ENCODE data around the gene SLAMF6. TPM values are rescaled to one million over a fixed set of nuclear protein-coding genes. Genes with fewer than 3 reads are reported as not detected.

SLAMF6 gene
- total and polyA plus RNA-seq, 10 of the 15 experiments (the other 5 are each of a cell fraction or from before 2014, with no cell fraction given) = 20.5 to 89.6 (median 36.5) TPM

DNA sequence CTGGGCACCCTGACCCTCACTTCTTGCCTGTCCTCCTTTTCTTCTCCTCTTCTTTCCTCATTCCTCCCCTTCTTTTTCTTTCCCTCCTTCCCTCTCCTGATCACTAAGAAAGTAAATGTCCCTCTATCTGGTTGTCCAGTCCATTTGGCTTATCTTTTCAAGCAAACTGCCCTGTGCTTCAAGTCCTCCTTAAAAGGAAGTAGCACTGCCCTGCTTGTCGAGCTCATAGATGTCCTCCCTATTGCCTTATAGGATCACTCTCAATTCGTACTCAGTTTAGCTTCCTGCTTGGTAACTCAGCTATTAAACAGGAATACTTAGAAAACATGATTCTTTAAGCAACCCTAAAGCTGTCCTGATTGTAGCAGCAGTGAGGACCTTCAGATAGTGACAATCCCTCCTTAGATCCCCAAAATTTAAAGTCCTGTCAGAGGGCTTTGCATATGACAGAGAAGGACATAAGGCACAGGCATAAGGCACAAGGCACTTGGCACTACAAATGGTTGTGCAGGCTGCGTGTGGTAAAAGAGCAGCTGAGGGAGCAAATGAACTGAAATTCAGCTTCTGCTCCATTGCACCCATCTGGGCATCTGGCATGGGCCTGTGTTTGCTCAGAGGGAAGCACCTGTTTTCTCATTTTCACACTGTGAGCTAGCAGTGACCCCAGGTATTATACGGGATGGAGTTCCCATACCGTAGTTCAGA lies 26.1 kb upstream of the SLAMF6 start (continued):
- peak; percentile 98; the same call in 1 of the 2 replicates for TF ChIP-seq GATAD2B (conservative IDR thresholded peaks at IDR 0.05; ENCODE audit: low read depth)
- TF ChIP-seq, protein P1, sequence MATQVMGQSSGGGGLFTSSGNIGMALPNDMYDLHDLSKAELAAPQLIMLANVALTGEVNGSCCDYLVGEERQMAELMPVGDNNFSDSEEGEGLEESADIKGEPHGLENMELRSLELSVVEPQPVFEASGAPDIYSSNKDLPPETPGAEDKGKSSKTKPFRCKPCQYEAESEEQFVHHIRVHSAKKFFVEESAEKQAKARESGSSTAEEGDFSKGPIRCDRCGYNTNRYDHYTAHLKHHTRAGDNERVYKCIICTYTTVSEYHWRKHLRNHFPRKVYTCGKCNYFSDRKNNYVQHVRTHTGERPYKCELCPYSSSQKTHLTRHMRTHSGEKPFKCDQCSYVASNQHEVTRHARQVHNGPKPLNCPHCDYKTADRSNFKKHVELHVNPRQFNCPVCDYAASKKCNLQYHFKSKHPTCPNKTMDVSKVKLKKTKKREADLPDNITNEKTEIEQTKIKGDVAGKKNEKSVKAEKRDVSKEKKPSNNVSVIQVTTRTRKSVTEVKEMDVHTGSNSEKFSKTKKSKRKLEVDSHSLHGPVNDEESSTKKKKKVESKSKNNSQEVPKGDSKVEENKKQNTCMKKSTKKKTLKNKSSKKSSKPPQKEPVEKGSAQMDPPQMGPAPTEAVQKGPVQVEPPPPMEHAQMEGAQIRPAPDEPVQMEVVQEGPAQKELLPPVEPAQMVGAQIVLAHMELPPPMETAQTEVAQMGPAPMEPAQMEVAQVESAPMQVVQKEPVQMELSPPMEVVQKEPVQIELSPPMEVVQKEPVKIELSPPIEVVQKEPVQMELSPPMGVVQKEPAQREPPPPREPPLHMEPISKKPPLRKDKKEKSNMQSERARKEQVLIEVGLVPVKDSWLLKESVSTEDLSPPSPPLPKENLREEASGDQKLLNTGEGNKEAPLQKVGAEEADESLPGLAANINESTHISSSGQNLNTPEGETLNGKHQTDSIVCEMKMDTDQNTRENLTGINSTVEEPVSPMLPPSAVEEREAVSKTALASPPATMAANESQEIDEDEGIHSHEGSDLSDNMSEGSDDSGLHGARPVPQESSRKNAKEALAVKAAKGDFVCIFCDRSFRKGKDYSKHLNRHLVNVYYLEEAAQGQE (IDR thresholded peaks at IDR 0.05; ENCODE audit: low read depth, low read length) = no peak
- TF ChIP-seq, protein P2, sequence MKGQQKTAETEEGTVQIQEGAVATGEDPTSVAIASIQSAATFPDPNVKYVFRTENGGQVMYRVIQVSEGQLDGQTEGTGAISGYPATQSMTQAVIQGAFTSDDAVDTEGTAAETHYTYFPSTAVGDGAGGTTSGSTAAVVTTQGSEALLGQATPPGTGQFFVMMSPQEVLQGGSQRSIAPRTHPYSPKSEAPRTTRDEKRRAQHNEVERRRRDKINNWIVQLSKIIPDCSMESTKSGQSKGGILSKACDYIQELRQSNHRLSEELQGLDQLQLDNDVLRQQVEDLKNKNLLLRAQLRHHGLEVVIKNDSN (IDR thresholded peaks at IDR 0.05; ENCODE audit: borderline replicate concordance, extremely low read length, insufficient read depth, low read depth, low read length) = no peak
- TF ChIP-seq, protein P3, sequence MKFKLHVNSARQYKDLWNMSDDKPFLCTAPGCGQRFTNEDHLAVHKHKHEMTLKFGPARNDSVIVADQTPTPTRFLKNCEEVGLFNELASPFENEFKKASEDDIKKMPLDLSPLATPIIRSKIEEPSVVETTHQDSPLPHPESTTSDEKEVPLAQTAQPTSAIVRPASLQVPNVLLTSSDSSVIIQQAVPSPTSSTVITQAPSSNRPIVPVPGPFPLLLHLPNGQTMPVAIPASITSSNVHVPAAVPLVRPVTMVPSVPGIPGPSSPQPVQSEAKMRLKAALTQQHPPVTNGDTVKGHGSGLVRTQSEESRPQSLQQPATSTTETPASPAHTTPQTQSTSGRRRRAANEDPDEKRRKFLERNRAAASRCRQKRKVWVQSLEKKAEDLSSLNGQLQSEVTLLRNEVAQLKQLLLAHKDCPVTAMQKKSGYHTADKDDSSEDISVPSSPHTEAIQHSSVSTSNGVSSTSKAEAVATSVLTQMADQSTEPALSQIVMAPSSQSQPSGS (IDR thresholded peaks at IDR 0.05; ENCODE audit: low read length) = no peak
- TF ChIP-seq LARP7 (IDR thresholded peaks at IDR 0.05) = no peak
- TF ChIP-seq, protein P4, sequence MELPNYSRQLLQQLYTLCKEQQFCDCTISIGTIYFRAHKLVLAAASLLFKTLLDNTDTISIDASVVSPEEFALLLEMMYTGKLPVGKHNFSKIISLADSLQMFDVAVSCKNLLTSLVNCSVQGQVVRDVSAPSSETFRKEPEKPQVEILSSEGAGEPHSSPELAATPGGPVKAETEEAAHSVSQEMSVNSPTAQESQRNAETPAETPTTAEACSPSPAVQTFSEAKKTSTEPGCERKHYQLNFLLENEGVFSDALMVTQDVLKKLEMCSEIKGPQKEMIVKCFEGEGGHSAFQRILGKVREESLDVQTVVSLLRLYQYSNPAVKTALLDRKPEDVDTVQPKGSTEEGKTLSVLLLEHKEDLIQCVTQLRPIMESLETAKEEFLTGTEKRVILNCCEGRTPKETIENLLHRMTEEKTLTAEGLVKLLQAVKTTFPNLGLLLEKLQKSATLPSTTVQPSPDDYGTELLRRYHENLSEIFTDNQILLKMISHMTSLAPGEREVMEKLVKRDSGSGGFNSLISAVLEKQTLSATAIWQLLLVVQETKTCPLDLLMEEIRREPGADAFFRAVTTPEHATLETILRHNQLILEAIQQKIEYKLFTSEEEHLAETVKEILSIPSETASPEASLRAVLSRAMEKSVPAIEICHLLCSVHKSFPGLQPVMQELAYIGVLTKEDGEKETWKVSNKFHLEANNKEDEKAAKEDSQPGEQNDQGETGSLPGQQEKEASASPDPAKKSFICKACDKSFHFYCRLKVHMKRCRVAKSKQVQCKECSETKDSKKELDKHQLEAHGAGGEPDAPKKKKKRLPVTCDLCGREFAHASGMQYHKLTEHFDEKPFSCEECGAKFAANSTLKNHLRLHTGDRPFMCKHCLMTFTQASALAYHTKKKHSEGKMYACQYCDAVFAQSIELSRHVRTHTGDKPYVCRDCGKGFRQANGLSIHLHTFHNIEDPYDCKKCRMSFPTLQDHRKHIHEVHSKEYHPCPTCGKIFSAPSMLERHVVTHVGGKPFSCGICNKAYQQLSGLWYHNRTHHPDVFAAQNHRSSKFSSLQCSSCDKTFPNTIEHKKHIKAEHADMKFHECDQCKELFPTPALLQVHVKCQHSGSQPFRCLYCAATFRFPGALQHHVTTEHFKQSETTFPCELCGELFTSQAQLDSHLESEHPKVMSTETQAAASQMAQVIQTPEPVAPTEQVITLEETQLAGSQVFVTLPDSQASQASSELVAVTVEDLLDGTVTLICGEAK (IDR thresholded peaks at IDR 0.05; ENCODE audit: borderline replicate concordance) = no peak
- no peak for TF ChIP-seq SMAD1 (IDR thresholded peaks at IDR 0.05; ENCODE audit: low read depth, partially characterized antibody)
- TF ChIP-seq MYC (IDR thresholded peaks at IDR 0.05; ENCODE audit: insufficient read depth, insufficient read length, insufficient replicate concordance, low read length, severe bottlenecking) = no peak
- no peak for TF ChIP-seq NFYB (IDR thresholded peaks at IDR 0.05; ENCODE audit: insufficient read depth, low read depth, low read length)
- TF ChIP-seq, protein P5, sequence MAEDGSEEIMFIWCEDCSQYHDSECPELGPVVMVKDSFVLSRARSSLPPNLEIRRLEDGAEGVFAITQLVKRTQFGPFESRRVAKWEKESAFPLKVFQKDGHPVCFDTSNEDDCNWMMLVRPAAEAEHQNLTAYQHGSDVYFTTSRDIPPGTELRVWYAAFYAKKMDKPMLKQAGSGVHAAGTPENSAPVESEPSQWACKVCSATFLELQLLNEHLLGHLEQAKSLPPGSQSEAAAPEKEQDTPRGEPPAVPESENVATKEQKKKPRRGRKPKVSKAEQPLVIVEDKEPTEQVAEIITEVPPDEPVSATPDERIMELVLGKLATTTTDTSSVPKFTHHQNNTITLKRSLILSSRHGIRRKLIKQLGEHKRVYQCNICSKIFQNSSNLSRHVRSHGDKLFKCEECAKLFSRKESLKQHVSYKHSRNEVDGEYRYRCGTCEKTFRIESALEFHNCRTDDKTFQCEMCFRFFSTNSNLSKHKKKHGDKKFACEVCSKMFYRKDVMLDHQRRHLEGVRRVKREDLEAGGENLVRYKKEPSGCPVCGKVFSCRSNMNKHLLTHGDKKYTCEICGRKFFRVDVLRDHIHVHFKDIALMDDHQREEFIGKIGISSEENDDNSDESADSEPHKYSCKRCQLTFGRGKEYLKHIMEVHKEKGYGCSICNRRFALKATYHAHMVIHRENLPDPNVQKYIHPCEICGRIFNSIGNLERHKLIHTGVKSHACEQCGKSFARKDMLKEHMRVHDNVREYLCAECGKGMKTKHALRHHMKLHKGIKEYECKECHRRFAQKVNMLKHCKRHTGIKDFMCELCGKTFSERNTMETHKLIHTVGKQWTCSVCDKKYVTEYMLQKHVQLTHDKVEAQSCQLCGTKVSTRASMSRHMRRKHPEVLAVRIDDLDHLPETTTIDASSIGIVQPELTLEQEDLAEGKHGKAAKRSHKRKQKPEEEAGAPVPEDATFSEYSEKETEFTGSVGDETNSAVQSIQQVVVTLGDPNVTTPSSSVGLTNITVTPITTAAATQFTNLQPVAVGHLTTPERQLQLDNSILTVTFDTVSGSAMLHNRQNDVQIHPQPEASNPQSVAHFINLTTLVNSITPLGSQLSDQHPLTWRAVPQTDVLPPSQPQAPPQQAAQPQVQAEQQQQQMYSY (CRISPR knock-in tag; IDR thresholded peaks at IDR 0.05) = peak; percentile 71
- peak; percentile 54; the same call in 1 of the 2 replicates for TF ChIP-seq SPI1 (IDR thresholded peaks at IDR 0.05; ENCODE audit: borderline replicate concordance, insufficient read depth, low read depth, low read length)
- TF ChIP-seq MTA3 (IDR thresholded peaks at IDR 0.05; ENCODE audit: borderline replicate concordance, low read length) = no peak
- TF ChIP-seq EP300 (IDR thresholded peaks at IDR 0.05; ENCODE audit: borderline replicate concordance in 1 of 2, control insufficient read depth in 1 of 2, low read depth in 2 of 2, low read length in 2 of 2) = peak in 1 of 2 experiments; percentile 31; a peak in 1 of 4 replicates
